Measurements from ENCODE around the gene MSTN. TPM values are rescaled to one million over a fixed set of nuclear protein-coding genes. Genes with fewer than 3 reads are reported as not detected.
"Not testable (repeated sequence)": the region's sequence is repeated elsewhere in the genome, so short reads cannot be mapped to it uniquely, and the experiment has no call there.

MSTN gene
- total RNA-seq, 4 donors from 2014 or later, result 0.38 to 0.60 TPM; not detected in 2

DNA sequence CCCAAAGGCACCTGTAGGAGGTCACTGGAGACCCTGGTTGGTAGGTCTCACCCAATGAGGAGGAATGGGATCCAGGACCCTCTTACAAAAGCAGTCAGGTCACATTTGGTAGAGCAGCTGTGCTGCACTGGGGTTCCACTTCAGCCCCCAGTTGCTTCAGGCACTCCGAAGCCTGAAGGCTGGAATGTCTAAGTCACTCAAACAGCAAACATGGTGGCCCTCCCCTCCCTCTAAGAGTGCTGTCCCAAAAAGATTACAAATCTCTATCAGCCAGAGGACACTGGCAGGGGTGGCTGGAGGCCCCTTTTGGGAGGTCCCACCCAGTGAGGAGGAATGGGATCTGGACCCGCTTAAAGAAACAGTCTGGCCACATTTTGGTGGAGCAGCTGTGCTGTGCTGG lies 17.7 kb downstream of the MSTN start:
- TF ChIP-seq POLR2A (IDR thresholded peaks at IDR 0.05), result no peak
- TF ChIP-seq, protein P1, sequence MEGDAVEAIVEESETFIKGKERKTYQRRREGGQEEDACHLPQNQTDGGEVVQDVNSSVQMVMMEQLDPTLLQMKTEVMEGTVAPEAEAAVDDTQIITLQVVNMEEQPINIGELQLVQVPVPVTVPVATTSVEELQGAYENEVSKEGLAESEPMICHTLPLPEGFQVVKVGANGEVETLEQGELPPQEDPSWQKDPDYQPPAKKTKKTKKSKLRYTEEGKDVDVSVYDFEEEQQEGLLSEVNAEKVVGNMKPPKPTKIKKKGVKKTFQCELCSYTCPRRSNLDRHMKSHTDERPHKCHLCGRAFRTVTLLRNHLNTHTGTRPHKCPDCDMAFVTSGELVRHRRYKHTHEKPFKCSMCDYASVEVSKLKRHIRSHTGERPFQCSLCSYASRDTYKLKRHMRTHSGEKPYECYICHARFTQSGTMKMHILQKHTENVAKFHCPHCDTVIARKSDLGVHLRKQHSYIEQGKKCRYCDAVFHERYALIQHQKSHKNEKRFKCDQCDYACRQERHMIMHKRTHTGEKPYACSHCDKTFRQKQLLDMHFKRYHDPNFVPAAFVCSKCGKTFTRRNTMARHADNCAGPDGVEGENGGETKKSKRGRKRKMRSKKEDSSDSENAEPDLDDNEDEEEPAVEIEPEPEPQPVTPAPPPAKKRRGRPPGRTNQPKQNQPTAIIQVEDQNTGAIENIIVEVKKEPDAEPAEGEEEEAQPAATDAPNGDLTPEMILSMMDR (IDR thresholded peaks at IDR 0.05), result no peak
- TF ChIP-seq EP300 (IDR thresholded peaks at IDR 0.05), result no peak
- TF ChIP-seq POLR2AphosphoS5 (IDR thresholded peaks at IDR 0.05), result no peak
- 90% methylated on average over 2 of the region's 2 CpGs for WGBS
- no peaks in the 10 kb centered on the region for H3K9me3 ChIP-seq
- no peak for DNase-seq (ENCODE audit: low spot score in 2 of 2)
- H3K4me1 ChIP-seq, result no peaks in the 10 kb centered on the region
- H3K36me3 ChIP-seq, result no peaks in the 10 kb centered on the region
- no peaks in the 10 kb centered on the region for H3K27me3 ChIP-seq
- H3K27ac ChIP-seq, result no peak overlapping the region
- H3K4me3 ChIP-seq, result no peak overlapping the region

DNA sequence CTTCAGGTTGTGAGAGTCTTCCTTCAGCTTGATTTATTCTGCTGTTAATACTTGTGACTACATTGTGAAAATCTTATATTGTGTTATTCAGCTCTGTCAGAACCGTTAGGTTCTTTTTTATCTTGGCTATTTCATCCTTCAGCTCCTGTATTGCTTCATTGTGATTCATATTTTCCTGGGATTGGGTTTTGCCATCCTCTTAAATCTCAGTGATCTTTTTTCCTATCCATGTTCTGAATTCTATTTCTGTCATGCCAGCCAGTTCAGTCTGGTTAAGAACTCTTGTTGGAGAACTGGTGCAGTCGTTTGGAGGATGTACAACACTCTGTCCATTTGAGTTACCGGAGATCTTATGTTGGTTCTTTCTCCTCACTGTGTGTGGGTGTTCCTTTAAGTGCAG lies 19.1 kb downstream of the MSTN start:
- no peaks in the 10 kb centered on the region for H3K4me1 ChIP-seq
- DNase-seq (ENCODE audit: low spot score in 2 of 2), result no peak
- no peaks in the 10 kb centered on the region for H3K9me3 ChIP-seq
- 79% methylated on average over 3 of the region's 3 CpGs for WGBS
- H3K27me3 ChIP-seq, result no peaks in the 10 kb centered on the region
- no peak overlapping the region for H3K4me3 ChIP-seq
- H3K27ac ChIP-seq, result no peak overlapping the region
- TF ChIP-seq, protein P1 (IDR thresholded peaks at IDR 0.05), result no peak
- no peak for TF ChIP-seq POLR2A (IDR thresholded peaks at IDR 0.05)
- TF ChIP-seq POLR2AphosphoS5 (IDR thresholded peaks at IDR 0.05), result no peak
- no peak for TF ChIP-seq EP300 (IDR thresholded peaks at IDR 0.05)
- no peaks in the 10 kb centered on the region for H3K36me3 ChIP-seq

DNA sequence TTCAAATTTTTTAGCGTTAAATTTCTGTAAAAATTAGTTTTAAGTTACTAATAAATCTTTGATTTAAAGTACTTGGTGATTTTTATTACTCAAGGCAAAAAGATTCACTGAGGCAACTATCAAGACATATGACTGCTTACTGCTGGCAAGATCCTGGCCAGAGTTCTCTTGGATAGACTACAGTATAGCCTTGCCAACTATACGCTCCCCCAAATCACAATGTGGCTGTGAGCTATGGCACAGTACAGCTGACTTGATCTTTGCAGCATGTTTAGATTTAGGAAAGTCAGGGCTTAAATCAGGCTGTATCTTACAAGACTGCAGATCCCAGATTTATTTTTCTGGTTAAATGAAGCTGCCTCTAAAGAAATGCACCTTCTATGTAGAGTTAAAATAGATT lies 26.5 kb downstream of the MSTN start:
- Histone ChIP-seq H3K9me3 (no peaks in the 10 kb centered on the region), H3K4me3 (no peak overlapping the region), H3K36me3 (no peaks in the 10 kb centered on the region), H3K27ac (no peak overlapping the region), H3K4me1 (no peaks in the 10 kb centered on the region), H3K27me3 (no peaks in the 10 kb centered on the region)
- TF ChIP-seq POLR2A (IDR thresholded peaks at IDR 0.05), result no peak
- TF ChIP-seq, protein P1 (IDR thresholded peaks at IDR 0.05), result no peak
- no peak for TF ChIP-seq EP300 (IDR thresholded peaks at IDR 0.05)
- TF ChIP-seq POLR2AphosphoS5 (IDR thresholded peaks at IDR 0.05), result no peak
- DNase-seq (ENCODE audit: low spot score in 2 of 2), result no peak
- 75% methylated on average over 2 of the region's 2 CpGs for WGBS

DNA sequence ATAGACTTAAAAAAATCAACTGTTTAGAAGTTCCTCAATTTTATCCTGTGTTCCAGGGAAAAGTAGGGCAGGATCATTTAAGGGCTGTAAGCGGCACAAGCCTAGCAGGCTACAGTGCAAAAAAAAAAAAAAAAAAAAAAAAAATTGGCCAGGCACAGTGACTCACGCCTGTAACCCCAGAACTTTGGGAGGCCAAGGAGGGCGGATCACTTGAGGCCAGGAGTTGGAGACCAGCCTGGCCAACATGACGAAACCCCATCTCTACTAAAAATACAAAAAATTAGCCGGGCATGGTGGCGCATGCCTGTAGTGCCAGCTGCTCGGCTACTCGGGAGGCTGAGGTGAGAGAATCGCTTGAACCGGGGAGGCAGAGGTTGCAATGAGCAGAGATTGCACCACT lies 28.1 kb downstream of the MSTN start:
- WGBS, result 62% methylated on average over 10 of the region's 10 CpGs
- not testable (repeated sequence) for DNase-seq (ENCODE audit: low spot score in 2 of 2)

DNA sequence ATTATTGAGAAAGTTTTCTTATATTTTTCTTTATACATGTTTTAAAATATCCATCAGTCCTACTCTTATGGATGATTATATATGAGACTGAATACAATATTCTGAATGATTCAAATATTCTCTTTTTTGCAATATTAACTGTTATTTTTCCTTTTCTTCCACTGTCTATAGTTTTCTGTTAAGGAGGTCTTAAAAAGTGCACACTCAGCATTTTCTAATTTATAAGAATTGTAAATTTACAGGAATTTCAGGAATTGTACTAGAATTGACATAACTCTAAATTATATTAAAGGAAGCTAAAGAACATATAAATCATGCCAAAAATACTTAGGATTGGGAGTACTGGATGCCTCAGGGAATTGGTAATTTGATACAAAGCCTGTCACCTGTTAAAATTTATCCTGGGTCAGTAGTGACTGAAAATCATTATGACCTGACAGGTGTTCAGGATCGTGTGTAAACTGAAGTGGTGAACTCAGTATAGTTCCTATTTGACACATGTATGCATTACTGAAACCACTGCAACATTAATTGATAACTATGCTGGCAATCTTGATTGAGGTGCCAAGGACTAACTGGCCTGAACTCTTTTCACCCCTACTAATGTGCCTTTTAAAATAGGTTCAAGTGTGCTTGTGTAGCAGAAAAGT lies 30.4 kb downstream of the MSTN start:
- Histone ChIP-seq H3K27me3 (no peaks in the 10 kb centered on the region), H3K9me3 (no peaks in the 10 kb centered on the region), H3K4me1 (no peaks in the 10 kb centered on the region), H3K27ac (no peak overlapping the region), H3K36me3 (no peaks in the 10 kb centered on the region), H3K4me3 (no peak overlapping the region)
- DNase-seq (ENCODE audit: low spot score in 2 of 2), result no peak
- 22% methylated on average over 1 of the region's 1 CpG for WGBS
- TF ChIP-seq POLR2A (IDR thresholded peaks at IDR 0.05) (no peak), POLR2AphosphoS5 (IDR thresholded peaks at IDR 0.05) (no peak)

More for the DNA sequence above, 28.1 kb downstream of the MSTN start:
- H3K27me3 ChIP-seq, H3K27ac ChIP-seq, H3K4me3 ChIP-seq, H3K9me3 ChIP-seq, H3K36me3 ChIP-seq, H3K4me1 ChIP-seq: not testable (repeated sequence)

DNA sequence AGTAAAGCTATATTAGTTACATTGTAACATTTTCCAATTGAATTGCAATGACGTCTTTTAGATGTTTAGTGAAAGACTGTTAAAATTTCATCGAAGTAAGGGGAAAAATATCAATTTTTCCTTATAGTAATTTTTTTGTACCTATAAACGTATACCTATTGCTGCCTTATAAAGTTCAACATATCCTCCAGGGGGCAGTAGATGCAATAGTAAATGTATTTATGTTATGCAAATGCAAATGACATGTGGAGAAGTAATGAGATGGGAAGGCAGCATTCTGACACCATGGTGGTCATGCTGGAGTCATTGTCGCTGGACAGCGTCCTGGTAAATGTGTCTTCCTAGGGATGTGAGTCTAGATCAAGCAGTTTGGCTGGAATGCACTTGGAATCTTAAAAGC lies 38.7 kb downstream of the MSTN start:
- no peak for DNase-seq (ENCODE audit: low spot score in 2 of 2)
- no peak overlapping the region for H3K27ac ChIP-seq
- no peaks in the 10 kb centered on the region for H3K27me3 ChIP-seq
- no peaks in the 10 kb centered on the region for H3K4me1 ChIP-seq
- H3K4me3 ChIP-seq, result no peak overlapping the region
- TF ChIP-seq POLR2A (IDR thresholded peaks at IDR 0.05) (no peak), EP300 (IDR thresholded peaks at IDR 0.05) (no peak), POLR2AphosphoS5 (IDR thresholded peaks at IDR 0.05) (no peak)
- TF ChIP-seq, protein P1 (IDR thresholded peaks at IDR 0.05), result peak in 1 of 2 donors; percentile 16
- no peaks in the 10 kb centered on the region for H3K9me3 ChIP-seq
- 24% methylated on average over 5 of the region's 5 CpGs for WGBS
- H3K36me3 ChIP-seq, result no peaks in the 10 kb centered on the region

All from suprapubic skin (tissue), 4 donors.